HG03045 (cell line): ENCODE results near the gene AMHR2.
"Not testable (repeated sequence)": the region's sequence is repeated elsewhere in the genome, so short reads cannot be mapped to it uniquely, and the experiment has no call there.

ENCODE experiments used
- ATAC-seq: cut with Tn5 transposase; IDR thresholded peaks from one replicate; pipeline ENCODE4 v1.9.1; 2021; ENCODE audit warnings: mild to moderate bottlenecking, moderate library complexity; ENCODE audit not compliant: unreplicated experiment

Gene AMHR2

GRCh38 chr12:53414756-53415417 lies 8.8 kb upstream of the AMHR2 start:
- ATAC-seq, result no peak

GRCh38 chr12:53415752-53416389 lies 7.8 kb upstream of the AMHR2 start:
- not testable (repeated sequence) for ATAC-seq

GRCh38 chr12:53417291-53417816 lies 6.3 kb upstream of the AMHR2 start:
- ATAC-seq, result not testable (repeated sequence)

- no peak for ATAC-seq
Measured at GRCh38 chr12:53418221-53418620, 5.4 kb upstream of the AMHR2 start.

- no peak for ATAC-seq
Measured at GRCh38 chr12:53419756-53420155, 3.9 kb upstream of the AMHR2 start.

GRCh38 chr12:53422247-53422646 lies 1.4 kb upstream of the AMHR2 start:
- ATAC-seq, result not testable (repeated sequence)

GRCh38 chr12:53424626-53425514 lies 1.2 kb downstream of the AMHR2 start:
- ATAC-seq, result no peak

- ATAC-seq, result no peak
Measured at GRCh38 chr12:53425515-53426150, 2.0 kb downstream of the AMHR2 start.

- ATAC-seq, result no peak
Measured at GRCh38 chr12:53427905-53428594, 4.4 kb downstream of the AMHR2 start.

GRCh38 chr12:53428741-53429140 lies 5.1 kb downstream of the AMHR2 start:
- no peak for ATAC-seq

- ATAC-seq, result no peak
Measured at GRCh38 chr12:53430116-53430515, 6.5 kb downstream of the AMHR2 start.

GRCh38 chr12:53431187-53431586 lies 7.5 kb downstream of the AMHR2 start:
- no peak for ATAC-seq

- not testable (repeated sequence) for ATAC-seq
Measured at GRCh38 chr12:53435326-53435725, 11.7 kb downstream of the AMHR2 start.

- not testable (repeated sequence) for ATAC-seq
Measured at GRCh38 chr12:53439582-53439981, 15.9 kb downstream of the AMHR2 start.

- ATAC-seq, result peak; percentile 99
Measured at GRCh38 chr12:53441040-53441833, 17.6 kb downstream of the AMHR2 start, which contains the start of gene PRR13. TSS of gene PRR13 (plus strand) at chr12:53441734. CDS start at chr12:53442715, 981 bp downstream.

- no peak for ATAC-seq
Measured at GRCh38 chr12:53443955-53444354, 20.3 kb downstream of the AMHR2 start.

GRCh38 chr12:53444593-53445325 lies 21.1 kb downstream of the AMHR2 start:
- ATAC-seq, result not testable (repeated sequence)

GRCh38 chr12:53450936-53451335 lies 27.3 kb downstream of the AMHR2 start:
- no peak for ATAC-seq
